CD14-positive monocyte (primary cell): ENCODE results near the gene CHST10. TPM values are rescaled to one million over a fixed set of nuclear protein-coding genes. Genes with fewer than 3 reads are reported as not detected.

Experiments
- DNase-seq, 3 donors: peaks; one replicate each; pipeline ENCODE4 v3.0.0-alpha.2; 2011 to 2022
- H2AFZ ChIP-seq: 2 replicates; pipeline ENCODE4 v1.6.0; 2012; ENCODE audit warnings: mild to moderate bottlenecking, low read depth, low read length, inconsistent platforms; ENCODE audit not compliant: insufficient read depth, poor library complexity, severe bottlenecking
- H3K27ac ChIP-seq, 2 donors: 1 replicate in 1 of 2; 2 replicates in 1 of 2; pipeline ENCODE4 v1.5.1; 2012 to 2013; ENCODE audit warnings: low read length in 2 of 2, control low read depth in 1 of 2, inconsistent platforms in 1 of 2, low read depth in 1 of 2, mild to moderate bottlenecking in 1 of 2
- H3K27me3 ChIP-seq, 2 donors: one replicate each; pipeline versions ENCODE4 v1.6.0 to v1.6.1; 2011 to 2013; ENCODE audit warnings: low read length in 2 of 2; ENCODE audit not compliant: control insufficient read depth in 2 of 2, insufficient read depth in 2 of 2
- H3K36me3 ChIP-seq, 2 donors: replicated peaks in 1 of 2; 1 replicate in 1 of 2; 2 replicates in 1 of 2; pipeline versions ENCODE4 v1.5.1 to v1.6.1; 2012 to 2013; ENCODE audit warnings: low read length in 2 of 2, control low read depth in 1 of 2, inconsistent platforms in 1 of 2, mild to moderate bottlenecking in 1 of 2; ENCODE audit not compliant: insufficient read depth in 2 of 2, control insufficient read depth in 1 of 2
- H3K4me1 ChIP-seq, 2 donors: 1 replicate in 1 of 2; 2 replicates in 1 of 2; pipeline versions ENCODE4 v1.5.1 to v1.6.1; 2012 to 2013; ENCODE audit warnings: low read length in 2 of 2, control low read depth in 1 of 2, inconsistent platforms in 1 of 2, mild to moderate bottlenecking in 1 of 2, moderate library complexity in 1 of 2; ENCODE audit not compliant: insufficient read depth in 2 of 2, control insufficient read depth in 1 of 2
- H3K4me2 ChIP-seq: replicated peaks from 2 replicates; pipeline ENCODE3; 2012; ENCODE audit warnings: low read length, moderate library complexity, mild to moderate bottlenecking; ENCODE audit not compliant: poor library complexity, severe bottlenecking; ENCODE audit errors: extremely low read depth
- H3K4me3 ChIP-seq, 3 experiments: fragments of 200-600 bp in 1 of 3; sonication (generic) in 1 of 3; replicated peaks in 1 of 3; 1 replicate in 2 of 3; 2 replicates in 1 of 3; pipeline ENCODE4 v1.5.1; 2011 to 2013; ENCODE audit warnings: low read length in 3 of 3, mild to moderate bottlenecking in 3 of 3, control low read depth in 2 of 3, low read depth in 2 of 3, inconsistent platforms in 1 of 3, moderate library complexity in 1 of 3
- H3K79me2 ChIP-seq: 2 replicates; pipeline ENCODE4 v1.6.0; 2012; ENCODE audit warnings: mild to moderate bottlenecking, control low read depth, inconsistent platforms, low read length, moderate library complexity; ENCODE audit not compliant: insufficient read depth
- H3K9ac ChIP-seq: 2 replicates; pipeline ENCODE4 v1.6.0; 2017; ENCODE audit warnings: low read length, mild to moderate bottlenecking; ENCODE audit not compliant: insufficient read depth, poor library complexity, severe bottlenecking
- H3K9me3 ChIP-seq, 2 donors: replicated peaks in 1 of 2; 1 replicate in 1 of 2; 2 replicates in 1 of 2; pipeline versions ENCODE4 v1.5.1 to v1.6.1; 2012 to 2013; ENCODE audit warnings: low read length in 2 of 2, control low read depth in 1 of 2; ENCODE audit not compliant: control insufficient read depth in 1 of 2, insufficient read depth in 1 of 2
- H4K20me1 ChIP-seq: 2 replicates; pipeline ENCODE4 v1.6.0; 2012; ENCODE audit warnings: mild to moderate bottlenecking, low read length, control low read depth, moderate library complexity; ENCODE audit not compliant: insufficient read depth
- H3K27ac Mint-ChIP-seq, 7 donors: one replicate each; pipeline ENCODE4 v1.8.0; 2020; ENCODE audit warnings: mild to moderate bottlenecking in 7 of 7, mixed read lengths in 7 of 7, moderate library complexity in 6 of 7, inconsistent platforms in 2 of 7
- H3K27me3 Mint-ChIP-seq, 3 donors: one replicate each; pipeline ENCODE4 v1.8.0; 2021 to 2022; ENCODE audit warnings: low read depth in 3 of 3, mild to moderate bottlenecking in 3 of 3, mixed read lengths in 3 of 3, moderate library complexity in 3 of 3, inconsistent platforms in 1 of 3
- H3K36me3 Mint-ChIP-seq, 2 donors: one replicate each; pipeline ENCODE4 v1.8.0; 2020; ENCODE audit warnings: mixed read lengths in 2 of 2, inconsistent platforms in 1 of 2, mild to moderate bottlenecking in 1 of 2
- H3K4me1 Mint-ChIP-seq: one replicate; pipeline ENCODE4 v1.8.0; 2020; ENCODE audit warnings: mild to moderate bottlenecking, mixed read lengths
- H3K4me3 Mint-ChIP-seq, 2 donors: one replicate each; pipeline ENCODE4 v1.8.0; 2020; ENCODE audit warnings: mild to moderate bottlenecking in 2 of 2, mixed read lengths in 2 of 2, moderate library complexity in 1 of 2
- H3K9me3 Mint-ChIP-seq, 7 donors: one replicate each; pipeline ENCODE4 v1.8.0; 2020 to 2022; ENCODE audit warnings: mixed read lengths in 7 of 7, mild to moderate bottlenecking in 6 of 7, moderate library complexity in 6 of 7, inconsistent platforms in 2 of 7
- CTCF ChIP-seq: fragments of 200-600 bp; IDR thresholded peaks from one replicate; pipeline ENCODE4 v1.8.0; 2022; ENCODE audit warnings: antibody characterized with exemption, mild to moderate bottlenecking
- WGBS: methylation state at CpG from one replicate; pipeline ENCODE4 v1.1.5; 2013; ENCODE audit warnings: missing lambda C conversion rate; ENCODE audit not compliant: insufficient coverage; 5-methylcytosine and 5-hydroxymethylcytosine counted together
- intact Hi-C, 2 donors: fragments of 100-400 bp; cut with micrococcal nuclease; formaldehyde crosslinking; loops; one replicate each; pipeline versions ENCODE4 v1.15.0 to v1.15.1; 2023
- polyA plus RNA-seq, 3 donors: library from polyadenylated mRNA; depleted of rRNA in 1 of 3; unstranded in 2 of 3; stranded (reverse) in 1 of 3; fragments of 300-500 nt in 2 of 3; fragments of >200 nt in 1 of 3; fragmentation: Illumina TruSeq in 2 of 3; gene quantifications; 1 replicate in 2 of 3; 2 replicates in 1 of 3; pipeline ENCODE4 v1.2.3, GENCODE V29; 2012 to 2021

CHST10 gene
- polyA plus RNA-seq, 3 donors, result 0.52 to 0.54 TPM; not detected in 1

DNA sequence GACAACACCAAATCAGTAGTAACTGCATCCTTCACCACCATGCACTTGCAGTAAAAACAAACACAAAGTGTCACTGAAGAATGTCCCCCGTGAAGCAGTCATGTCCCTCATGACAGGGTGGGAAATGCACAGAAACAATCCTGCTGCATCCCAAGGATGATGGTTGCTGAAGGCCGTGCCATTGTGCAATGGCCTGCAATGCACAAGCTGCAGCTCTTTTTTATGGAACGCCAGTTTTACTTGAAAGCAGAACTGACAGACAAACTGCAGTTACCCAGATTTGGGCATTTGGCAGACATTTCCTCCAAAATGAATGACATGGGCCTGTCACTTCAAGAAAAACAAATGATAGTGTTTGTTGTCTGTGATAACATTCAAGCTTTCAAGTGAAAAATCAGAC, 2.4 kb upstream of the CHST10 start:
- no peak overlapping the region for H3K9ac ChIP-seq
- WGBS, result 0% methylated on average over 2 of the region's 3 CpGs
- H3K36me3 ChIP-seq, result no peaks in the 10 kb centered on the region
- Mint-ChIP-seq H3K4me1 (peaks cover 50% of the 10 kb centered on the region), H3K27ac (no peak overlapping the region), H3K9me3 (no peaks in the 10 kb centered on the region), H3K4me3 (no peak overlapping the region), H3K36me3 (no peaks in the 10 kb centered on the region), H3K27me3 (peaks cover 9 to 13% (median 11%) of the 10 kb centered on the region in 3 donors)
- H4K20me1 ChIP-seq, result no peaks in the 10 kb centered on the region
- intact Hi-C loops, result no loop called here
- no peak overlapping the region for H2AFZ ChIP-seq
- DNase-seq, result peak in 1 of 3 donors; percentile 9
- no peak overlapping the region for H3K27ac ChIP-seq
- no peaks in the 10 kb centered on the region for H3K79me2 ChIP-seq
- peaks cover 47 to 52% of the 10 kb centered on the region in 2 donors for H3K4me1 ChIP-seq
- no peak overlapping the region for H3K4me3 ChIP-seq
- no peak for TF ChIP-seq CTCF
- H3K9me3 ChIP-seq, result no peaks in the 10 kb centered on the region
- no peaks in the 10 kb centered on the region for H3K27me3 ChIP-seq
- no peak overlapping the region for H3K4me2 ChIP-seq

- Histone ChIP-seq H4K20me1 (no peaks in the 10 kb centered on the region), H3K79me2 (no peaks in the 10 kb centered on the region), H3K4me1 (peaks cover 44 to 46% of the 10 kb centered on the region in 2 donors), H3K4me3 (no peak overlapping the region), H3K4me2 (no peak overlapping the region), H3K27ac (no peak overlapping the region), H3K9ac (no peak overlapping the region), H3K36me3 (no peaks in the 10 kb centered on the region), H3K27me3 (no peaks in the 10 kb centered on the region), H2AFZ (no peak overlapping the region), H3K9me3 (no peaks in the 10 kb centered on the region)
- no peak for TF ChIP-seq CTCF
- Mint-ChIP-seq H3K9me3 (no peaks in the 10 kb centered on the region), H3K27me3 (peaks cover 11% of the 10 kb centered on the region in 3 donors), H3K4me1 (peaks cover 43% of the 10 kb centered on the region), H3K4me3 (no peak overlapping the region), H3K27ac (no peak overlapping the region), H3K36me3 (peaks cover 4 to 7% of the 10 kb centered on the region in 2 donors)
- intact Hi-C loops, result no loop called here
- DNase-seq, result no peak
- 69% methylated on average over 7 of the region's 12 CpGs for WGBS
These were observed 1.0 kb upstream of the CHST10 start for GRCh38 chr2:100418406-100418962.
